SJCRH30 (cell line): Measurements from ENCODE around the gene WDR1. TPM values are rescaled to one million over a fixed set of nuclear protein-coding genes. Genes with fewer than 3 reads are reported as not detected.

ENCODE experiments used
- DNase-seq, 2 experiments: peaks; one replicate each; pipeline ENCODE4 v3.0.0-alpha.2; 2015 to 2020
- H3K27ac ChIP-seq: fragments of 250-450 bp; sonication (Bioruptor Pico); 2 replicates; pipeline ENCODE4 v1.5.1; 2020; ENCODE audit warnings: mild to moderate bottlenecking, moderate library complexity
- H3K27me3 ChIP-seq: fragments of 250-450 bp; sonication (Bioruptor Pico); 2 replicates; pipeline ENCODE4 v1.5.1; 2020; ENCODE audit warnings: mild to moderate bottlenecking, moderate library complexity
- H3K36me3 ChIP-seq: fragments of 250-450 bp; sonication (Bioruptor Pico); 2 replicates; pipeline ENCODE4 v1.5.1; 2020; ENCODE audit warnings: mild to moderate bottlenecking, moderate library complexity
- H3K4me1 ChIP-seq: fragments of 250-450 bp; sonication (Bioruptor Pico); 2 replicates; pipeline ENCODE4 v1.5.1; 2020; ENCODE audit warnings: mild to moderate bottlenecking, moderate library complexity
- H3K4me3 ChIP-seq: fragments of 250-450 bp; sonication (Bioruptor Pico); 2 replicates; pipeline ENCODE4 v1.5.1; 2020; ENCODE audit warnings: mild to moderate bottlenecking, moderate library complexity
- H3K9me3 ChIP-seq: fragments of 250-450 bp; sonication (Bioruptor Pico); replicated peaks from 2 replicates; pipeline ENCODE4 v1.5.1; 2020; ENCODE audit warnings: mild to moderate bottlenecking, moderate library complexity
- total RNA-seq: library from RNA; depleted of rRNA; stranded (reverse); fragments of >200 nt; shearing (Covaris generic); gene quantifications from 2 replicates; pipeline ENCODE4 v1.2.3, GENCODE V29; 2014

The WDR1 gene
- total RNA-seq, 1 experiment from 2014 or later, result 95.1 TPM

- Histone ChIP-seq H3K27ac (no peak overlapping the region), H3K9me3 (no peaks in the 10 kb centered on the region), H3K36me3 (peaks cover 57% of the 10 kb centered on the region), H3K27me3 (no peaks in the 10 kb centered on the region), H3K4me3 (no peak overlapping the region), H3K4me1 (no peaks in the 10 kb centered on the region)
- no peak for DNase-seq
These were observed 23.9 kb downstream of the WDR1 start for GRCh38 chr4:10092481-10093270.

GRCh38 chr4:10091531-10092181 lies 24.9 kb downstream of the WDR1 start:
- Histone ChIP-seq H3K4me1 (no peaks in the 10 kb centered on the region), H3K27me3 (no peaks in the 10 kb centered on the region), H3K36me3 (peaks cover 55% of the 10 kb centered on the region), H3K9me3 (no peaks in the 10 kb centered on the region), H3K4me3 (no peak overlapping the region), H3K27ac (no peak overlapping the region)
- no peak for DNase-seq

GRCh38 chr4:10090467-10091250 lies 25.9 kb downstream of the WDR1 start:
- Histone ChIP-seq H3K27ac (no peak overlapping the region), H3K36me3 (peaks cover 61% of the 10 kb centered on the region)
- DNase-seq, result no peak

GRCh38 chr4:10089346-10089745 lies 27.3 kb downstream of the WDR1 start:
- no peaks in the 10 kb centered on the region for H3K4me1 ChIP-seq

More at GRCh38 chr4:10090467-10091250, 25.9 kb downstream of the WDR1 start:
- no peaks in the 10 kb centered on the region for H3K9me3 ChIP-seq
- H3K27me3 ChIP-seq, result no peaks in the 10 kb centered on the region
- H3K4me1 ChIP-seq, result no peaks in the 10 kb centered on the region
- no peak overlapping the region for H3K4me3 ChIP-seq

GRCh38 chr4:10088135-10089010 lies 28.2 kb downstream of the WDR1 start:
- no peak overlapping the region for H3K27ac ChIP-seq
- no peaks in the 10 kb centered on the region for H3K4me1 ChIP-seq
- H3K9me3 ChIP-seq, result no peaks in the 10 kb centered on the region
- no peak for DNase-seq
- H3K4me3 ChIP-seq, result no peak overlapping the region
- H3K36me3 ChIP-seq, result peaks cover 57% of the 10 kb centered on the region
- no peaks in the 10 kb centered on the region for H3K27me3 ChIP-seq

More at GRCh38 chr4:10089346-10089745, 27.3 kb downstream of the WDR1 start:
- H3K27ac ChIP-seq, result no peak overlapping the region
- H3K4me3 ChIP-seq, result no peak overlapping the region
- no peak for DNase-seq
- no peaks in the 10 kb centered on the region for H3K9me3 ChIP-seq
- H3K36me3 ChIP-seq, result peaks cover 62% of the 10 kb centered on the region
- no peaks in the 10 kb centered on the region for H3K27me3 ChIP-seq

GRCh38 chr4:10087152-10087791 lies 29.3 kb downstream of the WDR1 start:
- DNase-seq, result no peak

GRCh38 chr4:10086506-10087120 lies 30.0 kb downstream of the WDR1 start:
- no peak for DNase-seq
- H3K27me3 ChIP-seq, result no peaks in the 10 kb centered on the region
- no peak overlapping the region for H3K27ac ChIP-seq
- H3K4me3 ChIP-seq, result no peak overlapping the region
- H3K9me3 ChIP-seq, result no peaks in the 10 kb centered on the region
- H3K36me3 ChIP-seq, result peaks cover 65% of the 10 kb centered on the region
- no peaks in the 10 kb centered on the region for H3K4me1 ChIP-seq

More at GRCh38 chr4:10087152-10087791, 29.3 kb downstream of the WDR1 start:
- Histone ChIP-seq H3K4me3 (no peak overlapping the region), H3K27me3 (no peaks in the 10 kb centered on the region), H3K4me1 (no peaks in the 10 kb centered on the region), H3K27ac (no peak overlapping the region), H3K9me3 (no peaks in the 10 kb centered on the region), H3K36me3 (peaks cover 63% of the 10 kb centered on the region)

- no peak overlapping the region for H3K4me3 ChIP-seq
- no peaks in the 10 kb centered on the region for H3K27me3 ChIP-seq
- peaks cover 65% of the 10 kb centered on the region for H3K36me3 ChIP-seq
- no peak for DNase-seq
- H3K9me3 ChIP-seq, result no peaks in the 10 kb centered on the region
- no peaks in the 10 kb centered on the region for H3K4me1 ChIP-seq
- no peak overlapping the region for H3K27ac ChIP-seq
These were observed 30.6 kb downstream of the WDR1 start for GRCh38 chr4:10085828-10086505.

GRCh38 chr4:10085386-10085785 lies 31.2 kb downstream of the WDR1 start:
- H3K4me3 ChIP-seq, result no peak overlapping the region
- DNase-seq, result no peak
- H3K27ac ChIP-seq, result no peak overlapping the region

GRCh38 chr4:10084651-10085358 lies 31.8 kb downstream of the WDR1 start:
- Histone ChIP-seq H3K27me3 (no peaks in the 10 kb centered on the region), H3K27ac (no peak overlapping the region), H3K9me3 (no peaks in the 10 kb centered on the region), H3K4me3 (no peak overlapping the region), H3K36me3 (peaks cover 66% of the 10 kb centered on the region), H3K4me1 (no peaks in the 10 kb centered on the region)
- no peak for DNase-seq

More at GRCh38 chr4:10085386-10085785, 31.2 kb downstream of the WDR1 start:
- Histone ChIP-seq H3K9me3 (no peaks in the 10 kb centered on the region), H3K27me3 (no peaks in the 10 kb centered on the region), H3K4me1 (no peaks in the 10 kb centered on the region), H3K36me3 (peaks cover 66% of the 10 kb centered on the region)

- no peak overlapping the region for H3K27ac ChIP-seq
- peaks cover 69% of the 10 kb centered on the region for H3K36me3 ChIP-seq
- no peaks in the 10 kb centered on the region for H3K9me3 ChIP-seq
- H3K4me1 ChIP-seq, result no peaks in the 10 kb centered on the region
- no peaks in the 10 kb centered on the region for H3K27me3 ChIP-seq
- H3K4me3 ChIP-seq, result no peak overlapping the region
- DNase-seq, result no peak
These were observed 32.5 kb downstream of the WDR1 start for GRCh38 chr4:10083861-10084641.

GRCh38 chr4:10083331-10083771 lies 33.2 kb downstream of the WDR1 start:
- Histone ChIP-seq H3K27me3 (no peaks in the 10 kb centered on the region), H3K4me1 (no peaks in the 10 kb centered on the region), H3K9me3 (no peaks in the 10 kb centered on the region), H3K27ac (no peak overlapping the region), H3K4me3 (no peak overlapping the region), H3K36me3 (peaks cover 69% of the 10 kb centered on the region)
- DNase-seq, result no peak
